Endothelial cell of umbilical vein (primary cell): ENCODE measurements around the gene TTLL12. TPM values are rescaled to one million over a fixed set of nuclear protein-coding genes. Genes with fewer than 3 reads are reported as not detected.

Source experiments
- BruUV-seq: library from RNA; stranded (reverse); fragments of 400-500 nt; replicated peaks from 2 replicates; lab custom pipeline; 2021; lab: Mats Ljungman, UMichigan
- CTCF ChIA-PET: fragments of 300-600, 350-600 bp; sonication (Branson Sonifier 250); formaldehyde crosslinking; loops from one replicate; lab custom pipeline; 2021; ENCODE audit warnings: antibody characterized with exemption, inconsistent platforms; lab: Charles Lee
- POLR2A ChIA-PET: fragments of 300-600, 350-600 bp; sonication (Branson Sonifier 250); formaldehyde crosslinking; loops from one replicate; lab custom pipeline; 2021; ENCODE audit warnings: antibody characterized with exemption, inconsistent platforms; lab: Charles Lee
- DNase-seq: peaks from one replicate; pipeline ENCODE4 v3.0.0-alpha.2; 2011; ENCODE audit warnings: low read depth, low spot score
- FAIRE-seq: peaks from 2 replicates; lab custom pipeline; 2011; peaks lifted over from hg19 to GRCh38; lab: Jason Lieb, UNC
- H2AFZ ChIP-seq: 2 replicates; pipeline ENCODE4 v1.6.0; 2012; ENCODE audit warnings: low read depth, low read length, control low read depth, inconsistent platforms
- H3K27ac ChIP-seq: 2 replicates; pipeline ENCODE4 v1.5.1; 2011; ENCODE audit warnings: low read depth, mild to moderate bottlenecking, control low read depth, low read length, moderate library complexity; ENCODE audit not compliant: insufficient read depth
- H3K27me3 ChIP-seq, 2 experiments: 2 replicates each; pipeline versions ENCODE4 v1.6.0 to v1.6.1; 2011; ENCODE audit warnings: low read length in 2 of 2, mixed read lengths in 1 of 2; ENCODE audit not compliant: control insufficient read depth in 2 of 2, insufficient read depth in 2 of 2
- H3K36me3 ChIP-seq, 2 experiments: 2 replicates in 1 of 2; 3 replicates in 1 of 2; pipeline ENCODE4 v1.5.1; 2011; ENCODE audit warnings: low read length in 2 of 2, mild to moderate bottlenecking in 1 of 2, moderate library complexity in 1 of 2; ENCODE audit not compliant: control insufficient read depth in 2 of 2, insufficient read depth in 2 of 2; ENCODE audit errors: extremely low read depth in 1 of 2
- H3K4me1 ChIP-seq: 3 replicates; pipeline ENCODE4 v1.5.1; 2011; ENCODE audit warnings: mild to moderate bottlenecking, low read length; ENCODE audit not compliant: control insufficient read depth, insufficient read depth; ENCODE audit errors: extremely low read depth
- H3K4me2 ChIP-seq: 2 replicates; pipeline ENCODE4 v1.6.1; 2011; ENCODE audit warnings: low read length, control low read depth, mixed read lengths; ENCODE audit not compliant: insufficient read depth
- H3K4me3 ChIP-seq, 3 experiments: fragments of 200-600 bp in 1 of 3; sonication (generic), shearing (Covaris generic) in 1 of 3; replicated peaks in 1 of 3; 2 replicates each; pipeline ENCODE4 v1.5.1; 2011 to 2016; ENCODE audit warnings: control low read depth in 3 of 3, low read length in 3 of 3, mild to moderate bottlenecking in 2 of 3, inconsistent platforms in 1 of 3, low read depth in 1 of 3, moderate library complexity in 1 of 3; ENCODE audit not compliant: insufficient read depth in 1 of 3
- H3K79me2 ChIP-seq: 2 replicates; pipeline ENCODE4 v1.6.0; 2012; ENCODE audit warnings: low read length, inconsistent platforms; ENCODE audit not compliant: control insufficient read depth, insufficient read depth
- H3K9ac ChIP-seq: replicated peaks from 2 replicates; pipeline ENCODE3; 2011; ENCODE audit warnings: low read length, control low read depth; ENCODE audit not compliant: insufficient read depth; ENCODE audit errors: extremely low read depth
- H3K9me1 ChIP-seq: replicated peaks from 3 replicates; pipeline ENCODE4 v1.6.0; 2011; ENCODE audit warnings: mild to moderate bottlenecking, low read length; ENCODE audit not compliant: control insufficient read depth, insufficient read depth; ENCODE audit errors: extremely low read depth
- H3K9me3 ChIP-seq: replicated peaks from 2 replicates; pipeline ENCODE4 v1.5.1; 2012; ENCODE audit warnings: low read length, inconsistent platforms; ENCODE audit not compliant: control insufficient read depth, insufficient read depth
- H4K20me1 ChIP-seq: replicated peaks from 2 replicates; pipeline ENCODE3; 2011; ENCODE audit warnings: mild to moderate bottlenecking, low read length; ENCODE audit not compliant: control insufficient read depth, insufficient read depth; ENCODE audit errors: extremely low read depth
- CTCF ChIP-seq, 2 donors: IDR thresholded peaks; 1 replicate in 1 of 2; 2 replicates in 1 of 2; pipeline ENCODE4 v1.5.1; 2011; ENCODE audit warnings: low read length in 2 of 2, mild to moderate bottlenecking in 2 of 2, moderate library complexity in 2 of 2, control low read depth in 1 of 2, inconsistent platforms in 1 of 2, low read depth in 1 of 2; ENCODE audit not compliant: insufficient read depth in 1 of 2; ENCODE audit errors: extremely low read depth in 1 of 2
- EZH2 ChIP-seq: IDR thresholded peaks from 2 replicates; pipeline ENCODE4 v1.6.1; 2012; ENCODE audit warnings: borderline replicate concordance, low read depth, mild to moderate bottlenecking, moderate library complexity, low read length, inconsistent platforms; ENCODE audit not compliant: severe bottlenecking
- FOS ChIP-seq: IDR thresholded peaks from 2 replicates; pipeline ENCODE4 v1.6.1; 2011; ENCODE audit warnings: mild to moderate bottlenecking, low read length, moderate library complexity, borderline replicate concordance; ENCODE audit not compliant: insufficient read depth
- GATA2 ChIP-seq: IDR thresholded peaks from 2 replicates; pipeline ENCODE4 v1.7.0; 2011; ENCODE audit warnings: low read depth, mild to moderate bottlenecking, moderate library complexity, mixed read lengths, low read length; ENCODE audit not compliant: insufficient read length, insufficient read depth
- JUN ChIP-seq: IDR thresholded peaks from 2 replicates; pipeline ENCODE4 v1.6.1; 2011; ENCODE audit warnings: borderline replicate concordance, low read depth; ENCODE audit not compliant: insufficient read length, insufficient read depth
- MYC ChIP-seq: IDR thresholded peaks from one replicate; pipeline ENCODE4 v1.6.1; 2011; ENCODE audit warnings: mild to moderate bottlenecking, low read depth, low read length
- POLR2A ChIP-seq: IDR thresholded peaks from 2 replicates; pipeline ENCODE4 v1.6.1; 2012; ENCODE audit warnings: low read depth, mild to moderate bottlenecking, control low read depth, low read length
- POLR2AphosphoS5 ChIP-seq: IDR thresholded peaks from 2 replicates; pipeline ENCODE4 v1.6.1; 2012; ENCODE audit warnings: low read depth, mild to moderate bottlenecking, control low read depth, low read length, moderate library complexity; ENCODE audit not compliant: insufficient read depth
- dilution Hi-C: fragments of 300-500 bp; cut with MboI; formaldehyde crosslinking; loops from one replicate; pipeline ENCODE4 v1.15.0; 2019; ENCODE audit warnings: low sequenced_read_pairs; ENCODE audit not compliant: extremely low pct_ligation_motif_present
- intact Hi-C: fragments of 100-400 bp; cut with micrococcal nuclease; formaldehyde crosslinking; loops from one replicate; pipeline ENCODE4 v1.10.0; 2022
- polyA plus RNA-seq, 4 experiments: library from polyadenylated mRNA; depleted of rRNA in 3 of 4; stranded (reverse) in 3 of 4; unstranded in 1 of 4; fragments of >200 nt; gene quantifications; 2 replicates each; pipeline versions ENCODE4 v1.2.1 to v1.2.3, GENCODE V29; 2011 to 2012; ENCODE audit warnings: missing spikeins in 1 of 4
- total RNA-seq: library from RNA; stranded (reverse); gene quantifications from 2 replicates; pipeline ENCODE4 v1.2.3, GENCODE V29; 2021
- TF ChIP-seq, protein P1 (sequence below): IDR thresholded peaks from 2 replicates; pipeline ENCODE4 v1.6.1; 2011; ENCODE audit not compliant: insufficient read depth, insufficient read length

The TTLL12 gene
- total and polyA plus RNA-seq, 2 donors (not counting 3 experiments of a cell fraction or from before 2014, with no cell fraction given): 26.2 to 36.5 TPM

- H3K4me2 ChIP-seq: no peak overlapping the region
- H3K9me3 ChIP-seq: no peaks in the 10 kb centered on the region
- no peak for FAIRE-seq
- dilution Hi-C loops (no loop called here), intact Hi-C loops (no loop called here)
- H4K20me1 ChIP-seq: no peaks in the 10 kb centered on the region
- H3K27ac ChIP-seq: no peak overlapping the region
- ChIA-PET POLR2A (no interaction called here), CTCF (interaction anchor here (0.6 to 7.7 kb wide), 5 partner anchors 24 to 158 kb away, joined by 3 to 89 read pairs (median 6); partner anchors contain the start of gene TTLL12)
- BruUV-seq: no TSS peak
- H3K36me3 ChIP-seq: no peaks in the 10 kb centered on the region
- no peak overlapping the region for H2AFZ ChIP-seq
- TF ChIP-seq CTCF (IDR thresholded peaks at IDR 0.05; ENCODE audit: extremely low read depth in 1 of 2, insufficient read depth in 1 of 2, low read depth in 1 of 2, low read length in 2 of 2): no peak
- TF ChIP-seq JUN: no peak
- no peak for TF ChIP-seq FOS
- TF ChIP-seq, protein P1, sequence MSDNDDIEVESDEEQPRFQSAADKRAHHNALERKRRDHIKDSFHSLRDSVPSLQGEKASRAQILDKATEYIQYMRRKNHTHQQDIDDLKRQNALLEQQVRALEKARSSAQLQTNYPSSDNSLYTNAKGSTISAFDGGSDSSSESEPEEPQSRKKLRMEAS: no peak
- no peak for TF ChIP-seq MYC
- TF ChIP-seq EZH2: no peak
- no peak for TF ChIP-seq GATA2
- no peak for TF ChIP-seq POLR2A
- TF ChIP-seq POLR2AphosphoS5: no peak
- no peaks in the 10 kb centered on the region for H3K4me1 ChIP-seq
- H3K9me1 ChIP-seq: no peaks in the 10 kb centered on the region
- DNase-seq: no peak
- H3K79me2 ChIP-seq: no peaks in the 10 kb centered on the region
- no peak overlapping the region for H3K9ac ChIP-seq
- no peak overlapping the region for H3K4me3 ChIP-seq
- no peaks in the 10 kb centered on the region for H3K27me3 ChIP-seq
Measured at GRCh38 chr22:43226377-43227238, 39.7 kb upstream of the TTLL12 start.
